ENCODE data around the gene GNG12.

The GNG12 gene

DNA sequence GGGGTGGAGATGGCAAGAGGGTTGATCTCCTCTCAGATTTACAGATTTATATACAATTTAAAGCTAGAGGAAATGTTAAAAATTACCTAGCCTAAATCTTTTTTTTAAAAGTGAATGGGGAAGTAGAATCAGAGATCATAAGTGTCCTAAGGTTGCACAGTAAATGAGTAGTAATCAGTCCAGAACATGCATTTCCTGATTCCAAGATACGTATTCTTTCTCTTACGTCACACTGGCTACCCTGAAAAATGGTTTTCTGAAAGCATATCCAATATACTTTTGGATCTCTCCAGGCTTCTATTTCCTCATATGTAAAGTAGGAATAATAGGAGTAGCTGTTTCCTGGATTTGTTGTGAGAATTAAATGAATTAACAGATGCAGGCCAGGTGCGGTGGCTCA lies 136.6 kb downstream of the GNG12 start:
- DNase-seq = no peak

DNA sequence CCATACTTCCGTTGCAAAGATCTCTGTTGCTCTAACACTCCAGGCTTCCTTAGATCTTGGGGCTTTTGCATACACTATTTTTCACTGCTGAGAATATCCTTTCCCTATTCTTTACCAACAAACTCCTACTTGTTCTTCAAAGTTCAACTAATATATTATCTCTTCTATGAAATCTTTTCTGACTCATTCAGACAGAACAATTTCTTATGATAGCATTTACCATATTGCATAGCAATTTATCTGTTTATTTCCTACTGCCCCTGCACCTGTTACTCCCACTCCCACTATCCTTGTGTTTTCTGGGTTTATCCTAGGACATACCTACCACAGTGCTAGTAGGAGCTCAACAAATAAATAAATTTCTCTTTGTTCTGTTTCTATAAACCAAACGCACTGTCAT lies 137.3 kb downstream of the GNG12 start:
- DNase-seq = no peak

DNA sequence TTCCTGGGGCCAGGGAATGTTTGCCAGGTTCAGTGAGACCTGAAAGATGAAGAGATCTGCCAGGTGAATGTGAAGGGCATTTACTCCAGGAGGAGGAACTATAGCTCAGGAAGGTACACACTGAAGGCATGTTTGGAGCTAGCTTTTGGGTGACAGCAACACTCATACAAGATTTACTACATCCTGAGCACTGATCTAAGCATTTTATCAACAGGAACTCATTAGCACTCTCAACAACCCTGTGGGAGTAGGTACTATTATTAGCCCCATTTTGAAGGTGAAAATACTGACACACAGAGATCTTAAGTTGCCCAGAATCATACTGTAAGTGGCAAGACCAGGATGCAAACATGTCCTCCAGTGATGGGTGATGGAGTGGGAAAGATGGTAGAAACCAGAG lies 141.6 kb downstream of the GNG12 start:
- DNase-seq = no peak

DNA sequence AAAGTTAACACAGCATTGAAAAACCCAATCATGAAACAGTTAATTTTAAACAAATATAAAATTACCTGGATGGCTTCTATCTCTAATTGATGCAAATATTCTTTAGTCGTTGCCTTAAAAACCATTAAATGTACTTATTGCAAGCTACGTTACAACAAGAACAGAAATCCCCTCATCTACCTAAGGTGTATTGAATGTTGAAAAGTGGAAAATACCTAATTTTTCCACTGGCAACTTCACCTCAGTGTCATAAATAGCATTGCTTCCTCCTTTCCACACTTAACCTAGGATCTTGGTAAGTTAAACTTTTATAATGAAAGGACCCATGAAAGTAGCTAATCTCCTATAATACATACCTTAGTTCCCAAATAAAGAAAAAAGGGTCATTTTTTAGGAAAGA lies 142.9 kb downstream of the GNG12 start:
- DNase-seq = no peak

DNA sequence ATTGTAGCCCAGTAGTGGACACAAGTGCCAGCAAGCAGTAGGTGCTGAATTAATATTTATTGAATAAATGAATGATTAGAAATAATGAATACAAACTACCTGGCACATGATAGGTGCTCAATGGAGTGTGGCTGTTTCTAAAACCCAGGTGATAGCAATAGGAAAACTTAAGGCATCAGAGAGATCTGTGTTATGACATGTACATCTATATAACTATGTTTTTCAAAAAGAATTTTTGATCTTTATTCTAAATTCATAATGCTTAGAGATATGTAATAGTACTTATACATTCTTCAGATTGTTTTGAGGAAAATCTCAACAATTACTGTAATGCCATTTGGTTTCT lies 143.3 kb downstream of the GNG12 start:
- no peak for DNase-seq

DNA sequence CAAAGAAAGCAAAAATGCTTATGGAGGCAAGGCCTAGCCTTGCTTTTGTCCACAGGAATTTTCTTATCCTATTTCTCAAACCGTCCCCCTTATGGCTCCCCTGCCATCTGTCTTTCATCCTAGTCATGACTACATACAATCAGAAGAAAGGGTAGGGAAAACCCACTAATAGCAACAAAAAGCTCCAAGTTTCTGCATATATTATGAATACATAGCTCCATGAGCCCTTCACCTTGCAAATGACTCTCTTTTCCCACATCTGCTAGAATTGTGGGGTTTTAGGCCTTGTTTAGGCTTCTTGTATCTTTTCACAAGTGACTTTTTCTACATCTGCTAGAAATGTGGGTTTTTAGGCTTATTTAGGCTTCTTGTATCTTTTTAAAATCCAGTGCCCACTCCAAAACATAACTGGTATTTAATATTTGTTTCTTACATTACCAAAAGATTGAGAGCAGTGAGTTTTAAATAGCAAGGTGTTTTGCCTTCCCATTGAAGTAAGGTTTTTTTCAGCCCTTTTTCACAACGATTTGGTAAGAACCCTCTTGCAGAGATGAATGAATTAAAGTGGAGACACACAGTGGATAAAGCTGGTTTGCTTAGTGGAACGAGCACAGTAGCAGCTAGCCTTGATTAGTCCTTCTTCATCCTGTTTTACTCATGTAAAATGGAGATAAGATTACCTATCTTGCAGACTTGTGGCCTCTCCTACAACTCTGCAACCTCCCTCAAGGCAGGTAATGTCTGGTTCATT lies 143.8 kb downstream of the GNG12 start:
- no peak for DNase-seq

DNA sequence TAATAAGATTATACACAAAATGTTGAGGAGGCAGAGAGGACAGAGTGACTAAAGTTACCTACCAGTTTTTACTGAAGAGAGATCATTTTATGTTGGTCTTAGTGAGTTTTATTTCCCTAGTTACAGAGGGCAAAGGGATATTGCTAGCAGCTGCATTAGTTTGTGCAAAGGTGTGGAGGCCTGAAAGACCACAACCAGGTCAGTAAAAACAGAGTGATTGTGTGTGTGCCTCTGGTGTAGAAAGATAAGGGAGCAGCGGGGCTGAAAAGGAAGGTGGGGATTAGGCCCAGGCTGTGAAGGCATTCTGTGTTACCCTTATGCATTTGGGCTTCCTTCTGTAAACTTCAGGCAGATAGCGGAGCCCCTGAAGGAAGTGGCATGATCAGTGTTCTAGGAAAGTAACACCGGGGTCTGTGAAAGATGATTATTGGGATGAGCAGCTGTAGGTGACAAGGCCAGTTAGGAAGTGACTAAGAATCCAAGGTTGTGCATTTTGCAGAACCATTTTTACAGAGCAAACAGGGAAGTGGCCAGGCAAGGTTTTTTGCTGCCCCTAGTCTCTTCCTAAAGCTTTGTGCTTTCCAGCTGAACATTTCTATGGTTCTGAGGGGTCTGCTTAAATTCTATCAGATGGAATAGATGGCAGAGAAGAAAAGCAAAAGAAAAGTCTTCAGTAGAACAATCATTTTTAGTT lies 144.6 kb downstream of the GNG12 start:
- peak in 1 of 2 donors; percentile 85 for DNase-seq

DNA sequence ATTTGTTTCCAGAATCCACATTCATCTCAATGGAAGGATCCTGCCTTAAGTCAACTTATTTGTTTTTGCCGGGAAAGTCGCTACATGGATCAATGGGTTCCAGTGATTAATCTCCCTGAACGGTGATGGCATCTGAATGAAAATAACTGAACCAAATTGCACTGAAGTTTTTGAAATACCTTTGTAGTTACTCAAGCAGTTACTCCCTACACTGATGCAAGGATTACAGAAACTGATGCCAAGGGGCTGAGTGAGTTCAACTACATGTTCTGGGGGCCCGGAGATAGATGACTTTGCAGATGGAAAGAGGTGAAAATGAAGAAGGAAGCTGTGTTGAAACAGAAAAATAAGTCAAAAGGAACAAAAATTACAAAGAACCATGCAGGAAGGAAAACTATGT lies 145.6 kb downstream of the GNG12 start:
- no peak for DNase-seq

DNA sequence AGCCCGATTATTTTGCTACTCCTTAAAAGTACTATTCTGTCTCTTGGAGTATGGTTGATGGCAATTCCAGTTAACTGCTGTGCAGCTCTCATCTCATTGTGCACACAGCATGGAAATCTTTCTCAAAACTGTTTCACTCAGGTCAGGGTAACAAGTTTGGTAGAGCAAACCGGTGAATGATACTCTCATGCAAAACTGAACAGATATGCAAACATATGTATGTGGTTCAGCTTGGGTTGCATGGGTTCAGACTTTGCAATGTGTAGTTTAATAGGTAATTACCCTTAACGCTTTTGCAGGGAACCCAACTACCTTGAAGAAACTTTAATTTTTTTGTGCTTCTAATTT lies 146.1 kb downstream of the GNG12 start:
- no peak for DNase-seq

DNA sequence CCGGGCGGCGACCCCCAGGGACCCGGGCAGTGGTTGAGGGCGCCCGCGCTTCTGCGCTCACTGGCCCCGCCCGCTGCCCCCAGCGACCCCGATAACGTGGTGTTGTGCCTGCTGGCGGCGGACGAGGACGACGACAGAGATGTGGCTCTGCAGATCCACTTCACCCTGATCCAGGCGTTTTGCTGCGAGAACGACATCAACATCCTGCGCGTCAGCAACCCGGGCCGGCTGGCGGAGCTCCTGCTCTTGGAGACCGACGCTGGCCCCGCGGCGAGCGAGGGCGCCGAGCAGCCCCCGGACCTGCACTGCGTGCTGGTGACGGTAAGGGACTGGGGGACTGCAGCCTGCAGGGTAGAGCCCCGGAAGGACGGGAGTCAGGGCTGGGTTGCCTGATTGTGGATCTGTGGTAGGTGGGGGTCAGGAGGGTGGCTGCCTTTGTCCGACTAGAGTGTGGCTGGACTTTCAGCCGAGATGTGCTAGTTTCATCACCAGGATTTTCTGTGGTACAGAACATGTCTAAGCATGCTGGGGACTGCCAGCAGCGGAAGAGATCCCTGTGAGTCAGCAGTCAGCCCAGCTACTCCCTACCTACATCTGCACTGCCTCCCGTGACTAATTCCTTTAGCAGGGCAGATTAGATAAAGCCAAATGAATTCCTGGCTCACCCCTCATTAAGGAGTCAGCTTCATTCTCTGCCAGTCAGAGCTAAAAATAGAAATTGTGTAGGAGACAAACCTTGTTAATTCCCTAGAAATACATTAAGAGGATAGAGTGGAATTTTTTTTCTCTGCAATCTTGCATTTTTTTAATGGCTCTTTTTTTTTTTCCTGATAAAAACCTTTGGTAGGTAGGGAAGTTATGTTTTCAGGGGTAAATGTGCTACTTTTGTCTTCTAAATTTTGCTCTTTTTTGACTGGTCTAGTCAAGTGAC lies 146.7 kb downstream of the GNG12 start:
- peak; percentile 44 to 82 for DNase-seq

DNA sequence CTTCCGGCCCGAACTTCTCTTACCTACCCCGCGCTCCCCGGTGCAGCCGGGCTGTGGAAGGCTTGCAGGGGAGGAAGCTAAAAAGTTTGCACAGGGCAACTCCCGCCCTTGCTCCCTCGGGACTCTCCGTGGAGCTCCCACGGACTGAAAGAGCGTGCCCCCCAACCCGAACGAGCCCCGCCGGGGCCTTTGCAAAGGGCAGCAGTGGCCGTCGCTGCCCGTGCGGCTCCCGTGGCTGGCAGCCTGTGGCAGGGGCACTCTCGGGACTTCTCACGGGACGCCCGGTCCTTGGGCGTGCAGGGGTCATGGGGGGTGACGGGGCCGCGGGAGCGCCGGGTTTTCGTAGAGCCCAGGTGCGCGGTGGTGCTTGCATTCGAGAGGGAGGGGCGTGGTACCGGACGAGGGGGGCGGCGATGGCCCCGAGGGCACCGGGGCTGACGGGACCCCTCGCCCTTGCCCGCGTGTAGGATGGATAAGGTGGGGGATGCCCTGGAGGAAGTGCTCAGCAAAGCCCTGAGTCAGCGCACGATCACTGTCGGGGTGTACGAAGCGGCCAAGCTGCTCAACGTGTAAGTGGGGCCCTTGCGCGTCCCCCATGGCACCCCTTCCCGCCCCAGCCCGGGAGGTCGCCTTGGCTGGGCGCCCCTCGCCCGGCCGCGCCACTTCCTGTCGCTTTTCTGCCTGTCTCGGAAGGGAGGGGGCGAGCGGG lies 147.6 kb downstream of the GNG12 start:
- DNase-seq = peak in 1 of 2 donors; percentile 44

DNA sequence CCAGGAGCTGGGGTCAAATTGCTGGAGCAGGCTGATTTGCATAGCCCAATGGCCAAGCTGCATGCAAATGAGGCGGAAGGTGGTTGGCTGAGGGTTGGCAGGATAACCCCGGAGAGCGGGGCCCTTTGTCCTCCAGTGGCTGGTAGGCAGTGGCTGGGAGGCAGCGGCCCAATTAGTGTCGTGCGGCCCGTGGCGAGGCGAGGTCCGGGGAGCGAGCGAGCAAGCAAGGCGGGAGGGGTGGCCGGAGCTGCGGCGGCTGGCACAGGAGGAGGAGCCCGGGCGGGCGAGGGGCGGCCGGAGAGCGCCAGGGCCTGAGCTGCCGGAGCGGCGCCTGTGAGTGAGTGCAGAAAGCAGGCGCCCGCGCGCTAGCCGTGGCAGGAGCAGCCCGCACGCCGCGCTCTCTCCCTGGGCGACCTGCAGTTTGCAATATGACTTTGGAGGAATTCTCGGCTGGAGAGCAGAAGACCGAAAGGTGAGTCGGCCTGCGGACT lies 148.2 kb downstream of the GNG12 start, which contains the start of gene GADD45A:
Gene GADD45A (plus strand): TSS at position 135 of the 491 bp plus-strand sequence. CDS start 294 bp downstream, at position 429.
- DNase-seq = peak; percentile 89 to 96

DNA sequence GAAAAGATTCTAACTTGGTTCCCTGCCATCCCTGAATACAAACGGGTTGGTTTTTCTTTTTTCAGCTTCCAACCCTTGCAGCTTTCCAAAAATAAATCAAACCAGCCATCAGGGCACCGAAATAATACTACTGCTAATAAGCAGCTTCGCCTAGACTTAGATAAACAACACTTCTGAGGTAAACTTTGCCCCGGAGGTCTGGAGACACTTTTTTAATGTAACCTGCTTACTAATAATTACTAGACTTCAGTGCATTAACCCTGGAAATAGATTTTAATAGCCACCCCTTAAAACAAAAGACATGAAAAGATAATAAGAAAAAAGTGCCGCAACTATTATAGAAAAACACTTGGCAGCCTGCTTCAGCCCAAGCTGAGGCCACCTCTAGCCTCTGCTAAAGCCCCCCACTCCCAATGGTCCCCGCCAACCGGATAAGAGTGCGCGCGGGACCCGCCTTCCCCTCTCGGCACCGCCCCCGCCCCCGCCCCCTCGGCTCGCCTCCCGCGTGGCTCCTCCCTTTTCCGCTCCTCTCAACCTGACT lies 148.7 kb downstream of the GNG12 start:
- DNase-seq = no peak

DNA sequence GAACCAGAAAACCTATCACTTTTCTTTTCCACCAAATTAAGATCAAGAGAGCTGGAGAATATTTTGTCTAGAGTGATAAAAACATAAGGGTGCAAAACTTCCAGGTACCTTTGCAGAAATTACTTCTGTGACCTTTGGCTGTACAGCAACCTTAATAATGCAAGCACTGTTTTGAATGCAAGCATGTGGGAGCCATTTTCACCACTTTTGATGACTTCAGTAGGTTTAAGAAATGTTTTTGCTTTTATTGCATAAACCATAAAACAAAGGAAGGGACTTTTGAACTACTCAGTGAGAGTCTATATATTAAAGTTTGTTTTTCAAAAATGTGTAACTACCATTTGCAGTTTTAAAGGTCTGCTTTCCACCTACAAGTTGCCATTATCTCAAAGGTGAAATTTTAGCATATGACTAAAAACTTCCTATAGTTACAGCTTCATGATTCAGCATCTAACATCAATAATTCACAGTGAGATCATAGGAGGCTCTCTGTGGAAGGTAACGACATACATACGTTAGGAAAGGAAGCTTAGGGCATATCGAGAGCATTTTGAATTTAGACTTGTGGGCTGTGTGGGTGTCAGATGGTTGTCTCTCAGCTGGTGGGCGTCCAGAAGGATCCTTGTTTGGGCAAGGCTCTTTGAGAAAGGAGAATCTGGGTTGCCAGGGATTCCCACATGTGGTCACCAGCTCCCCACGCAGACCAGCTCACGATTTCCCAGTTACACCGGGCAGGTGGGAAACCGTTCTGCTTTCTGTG lies 149.3 kb downstream of the GNG12 start:
- peak in 1 of 2 donors; percentile 16 for DNase-seq

DNA sequence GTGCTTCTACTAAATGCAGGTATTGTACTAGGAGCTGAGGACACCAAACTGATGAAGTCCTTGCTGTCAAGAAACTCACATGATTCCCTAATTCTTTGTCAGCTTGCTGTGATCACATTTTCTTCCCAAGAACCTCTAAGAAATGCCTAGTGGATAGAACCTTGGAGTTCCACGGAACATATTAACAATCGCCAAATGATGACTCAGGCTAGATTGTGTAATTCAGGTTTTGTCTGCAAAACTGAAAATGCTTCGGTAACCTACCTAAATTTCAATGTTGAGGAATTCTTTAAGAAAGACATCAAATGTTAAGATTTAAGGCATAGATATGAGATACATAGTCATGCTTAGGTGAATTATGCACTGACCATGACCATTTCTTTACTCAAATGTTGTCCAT lies 150.0 kb downstream of the GNG12 start:
- no peak for DNase-seq

DNA sequence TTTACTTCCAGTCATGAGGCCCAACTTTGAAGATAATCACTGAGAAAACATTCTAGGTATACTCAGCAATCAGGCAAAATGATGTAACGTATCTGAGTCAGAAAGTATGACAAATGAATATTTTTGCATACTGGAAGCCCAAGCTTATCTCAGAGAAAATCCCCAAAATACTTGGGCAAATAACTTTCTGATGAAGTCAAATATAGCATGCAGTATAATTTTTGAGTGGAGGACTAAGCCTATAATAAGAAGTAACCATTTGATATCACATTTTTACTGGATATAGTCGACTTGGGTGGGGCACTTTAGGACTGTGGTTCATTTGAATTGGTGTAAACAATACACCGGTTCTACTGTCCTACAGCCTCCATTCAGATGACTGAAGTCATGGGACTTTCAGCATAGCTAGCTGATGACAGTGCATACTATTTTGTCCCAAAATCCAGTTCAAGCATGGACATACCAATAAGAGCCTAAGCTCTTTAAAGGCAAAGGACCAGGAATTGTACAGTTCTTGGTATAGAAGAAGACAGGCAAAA lies 150.5 kb downstream of the GNG12 start:
- no peak for DNase-seq

DNA sequence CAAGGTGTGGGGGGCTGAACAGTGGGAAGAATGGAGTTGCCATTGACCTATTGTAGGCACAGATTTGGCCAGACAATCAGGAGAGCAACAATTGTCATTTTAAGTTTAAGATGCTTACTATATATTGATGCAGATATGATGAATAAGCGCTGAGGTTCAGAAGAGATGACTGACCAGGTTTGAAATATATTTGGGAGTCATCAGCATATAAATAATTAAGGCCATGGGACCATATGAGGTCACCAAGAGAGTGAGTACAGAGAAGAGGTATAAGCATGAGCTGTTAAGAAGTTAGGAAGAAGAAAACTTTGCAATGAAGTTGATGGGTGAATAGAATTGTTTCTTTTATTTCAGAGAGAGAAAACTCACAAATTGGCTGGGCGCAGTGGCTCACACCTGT lies 152.8 kb downstream of the GNG12 start:
- no peak for DNase-seq

DNA sequence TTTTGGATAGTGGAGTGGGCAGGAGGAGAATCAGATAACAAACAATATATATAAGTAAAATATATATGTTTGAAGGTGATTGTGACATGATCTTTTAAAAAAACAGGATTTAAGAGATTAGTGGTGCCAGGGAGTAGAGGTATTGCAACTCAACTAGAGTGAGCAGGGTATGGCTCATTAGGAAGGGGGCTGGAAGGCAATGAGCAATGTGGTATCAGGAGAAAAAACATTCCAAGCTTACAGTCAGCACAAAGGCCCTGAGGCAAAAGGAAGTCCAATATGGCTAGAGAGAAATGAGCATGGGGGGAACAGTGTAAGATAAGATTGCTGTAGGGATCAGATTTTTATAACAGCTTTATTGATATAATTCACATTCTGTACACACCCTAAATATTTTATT lies 153.6 kb downstream of the GNG12 start:
- DNase-seq = no peak

DNA sequence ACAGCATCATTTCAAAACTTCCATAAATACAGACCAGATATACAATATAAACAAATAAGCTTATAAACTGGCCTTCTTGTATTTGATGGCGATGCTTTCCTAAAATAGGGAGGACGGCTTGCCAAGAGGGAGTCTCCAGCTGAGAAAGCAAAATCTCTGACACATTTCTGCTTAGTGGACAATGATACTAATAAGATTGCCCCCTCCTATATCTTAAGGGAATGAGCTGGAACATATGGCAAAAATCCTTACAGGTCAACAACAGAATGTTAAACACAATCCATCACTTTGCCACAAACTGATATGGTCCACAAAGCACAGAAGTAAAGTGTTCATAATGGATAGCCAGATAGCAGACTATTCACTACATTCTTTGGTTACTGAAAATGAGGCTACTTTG lies 155.3 kb downstream of the GNG12 start:
- DNase-seq = no peak

DNA sequence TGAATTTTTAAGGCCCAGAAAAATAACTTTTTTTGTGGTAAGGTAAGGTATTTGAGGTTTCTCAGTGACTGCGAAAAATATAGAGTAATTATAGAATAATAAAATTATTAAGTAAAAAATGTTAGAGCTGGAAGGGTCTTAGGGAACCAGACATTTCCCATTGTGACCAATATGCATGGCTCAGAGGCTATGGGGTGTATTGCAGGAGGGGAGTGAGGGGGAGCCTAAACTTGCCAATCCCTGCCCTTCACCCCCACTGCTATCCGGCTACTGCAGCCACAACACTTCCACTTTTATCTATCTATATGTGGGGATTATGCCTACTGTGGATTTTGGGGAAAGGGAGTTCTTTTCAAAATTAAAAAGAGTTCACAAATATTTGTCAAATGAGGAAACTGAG lies 155.9 kb downstream of the GNG12 start:
- no peak for DNase-seq

DNA sequence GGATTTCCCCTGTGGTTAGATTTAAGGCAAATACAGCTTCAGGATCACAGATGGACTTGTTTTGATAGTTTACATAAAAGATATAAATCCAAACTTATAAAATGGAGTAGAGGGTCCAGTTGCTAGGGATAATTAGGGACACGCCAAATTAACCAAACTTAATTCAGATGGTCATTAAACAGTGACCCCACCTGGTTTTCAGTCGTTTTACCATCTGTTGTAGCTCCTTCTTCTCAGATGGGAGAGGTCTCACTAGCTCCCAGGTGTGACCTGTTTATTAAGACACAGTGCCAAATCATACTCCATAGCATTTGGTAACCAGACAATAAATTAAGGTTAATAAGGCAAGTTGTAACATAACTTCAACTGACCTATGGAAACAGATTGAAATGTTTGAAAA lies 156.3 kb downstream of the GNG12 start:
- no peak for DNase-seq

Data from bone marrow (tissue), 2 donors.